GM23338 (cell line): ENCODE measurements around the gene THUMPD3. TPM values are rescaled to one million over a fixed set of nuclear protein-coding genes. Genes with fewer than 3 reads are reported as not detected.

Experiments
- ATAC-seq: fragments of 200-7000 bp; cut with Tn5 transposase; 3 replicates; pipeline ENCODE4 v1.9.1; 2020
- DNase-seq: peaks from one replicate; pipeline ENCODE4 v3.0.0-alpha.2; 2015; ENCODE audit warnings: low spot score
- H2AFZ ChIP-seq: fragments of 200-600 bp; sonication (generic); 2 replicates; pipeline ENCODE4 v1.8.0; 2016; ENCODE audit warnings: antibody characterized with exemption, mild to moderate bottlenecking, moderate library complexity
- H3F3A ChIP-seq: fragments of 200-600 bp; sonication (generic); replicated peaks from 2 replicates; pipeline ENCODE4 v1.8.0; 2017; ENCODE audit warnings: antibody characterized with exemption, mixed run types, low read depth
- H3K27ac ChIP-seq: fragments of 200-600 bp; sonication (generic); 2 replicates; pipeline ENCODE4 v1.6.1; 2016; ENCODE audit warnings: low read depth
- H3K27me3 ChIP-seq: fragments of 200-600 bp; sonication (generic); 2 replicates; pipeline ENCODE4 v1.8.0; 2016; ENCODE audit warnings: mild to moderate bottlenecking, mixed run types, moderate library complexity; ENCODE audit not compliant: insufficient read depth
- H3K36me3 ChIP-seq: fragments of 200-600 bp; sonication (generic); 2 replicates; pipeline ENCODE4 v1.8.0; 2016; ENCODE audit warnings: mild to moderate bottlenecking; ENCODE audit not compliant: insufficient read depth
- H3K4me1 ChIP-seq: fragments of 200-600 bp; sonication (generic); 2 replicates; pipeline ENCODE4 v1.8.0; 2016; ENCODE audit warnings: mild to moderate bottlenecking, moderate library complexity; ENCODE audit not compliant: insufficient read depth
- H3K4me2 ChIP-seq: fragments of 200-600 bp; sonication (generic); 2 replicates; pipeline ENCODE4 v1.7.1; 2017; ENCODE audit warnings: mixed run types
- H3K4me3 ChIP-seq: fragments of 200-600 bp; sonication (generic); 2 replicates; pipeline ENCODE4 v1.6.1; 2016; ENCODE audit warnings: mixed run types
- H3K79me2 ChIP-seq: fragments of 200-600 bp; sonication (generic); replicated peaks from 2 replicates; pipeline ENCODE4 v1.8.0; 2017; ENCODE audit warnings: mild to moderate bottlenecking; ENCODE audit not compliant: insufficient read depth
- H3K9me2 ChIP-seq: fragments of 200-600 bp; sonication (generic); 2 replicates; pipeline ENCODE4 v1.8.0; 2017; ENCODE audit not compliant: insufficient read depth
- H4K20me1 ChIP-seq: fragments of 200-600 bp; sonication (generic); replicated peaks from 2 replicates; pipeline ENCODE4 v1.8.0; 2017; ENCODE audit warnings: mild to moderate bottlenecking; ENCODE audit not compliant: insufficient read depth
- H3K27ac Mint-ChIP-seq: 2 replicates; pipeline ENCODE4 v1.8.0; 2020; ENCODE audit warnings: inconsistent platforms, mild to moderate bottlenecking, moderate library complexity, mixed read lengths
- H3K27me3 Mint-ChIP-seq: 3 replicates; pipeline ENCODE4 v1.8.0; 2022; ENCODE audit warnings: low read depth, mild to moderate bottlenecking, moderate library complexity, mixed read lengths, inconsistent platforms; ENCODE audit not compliant: insufficient read depth, poor library complexity
- H3K36me3 Mint-ChIP-seq: 3 replicates; pipeline ENCODE4 v1.8.0; 2021; ENCODE audit warnings: low read depth, mild to moderate bottlenecking, inconsistent platforms, moderate library complexity, mixed read lengths
- H3K4me1 Mint-ChIP-seq: 3 replicates; pipeline ENCODE4 v1.8.0; 2020; ENCODE audit warnings: mild to moderate bottlenecking, inconsistent platforms, mixed read lengths
- H3K4me3 Mint-ChIP-seq: 3 replicates; pipeline ENCODE4 v1.8.0; 2021; ENCODE audit warnings: moderate library complexity, mild to moderate bottlenecking, inconsistent platforms, mixed read lengths
- H3K9me3 Mint-ChIP-seq: 3 replicates; pipeline ENCODE4 v1.8.0; 2020; ENCODE audit warnings: moderate library complexity, mild to moderate bottlenecking, inconsistent platforms, mixed read lengths
- CREB1 ChIP-seq: fragments of 250-450 bp; sonication (Bioruptor Pico); IDR thresholded peaks from 2 replicates; pipeline ENCODE4 v1.5.0; 2020; ENCODE audit warnings: low read depth, mild to moderate bottlenecking, moderate library complexity
- CTCF ChIP-seq, 2 experiments: fragments of 200-600 bp in 1 of 2; sonication (generic) in 1 of 2; conservative IDR thresholded peaks; 2 replicates each; pipeline versions ENCODE4 v1.5.1 to v1.6.1; 2016 to 2017; ENCODE audit warnings: antibody characterized with exemption in 2 of 2, low read depth in 2 of 2, mild to moderate bottlenecking in 2 of 2, moderate library complexity in 1 of 2
- EZH2 ChIP-seq: fragments of 200-600 bp; sonication (generic); IDR thresholded peaks from one replicate; pipeline ENCODE4 v1.8.0; 2017; ENCODE audit warnings: antibody characterized with exemption, mild to moderate bottlenecking, low read depth; ENCODE audit not compliant: unreplicated experiment
- EZH2phosphoT487 ChIP-seq: fragments of 200-600 bp; sonication (generic); IDR thresholded peaks from one replicate; pipeline ENCODE4 v1.8.1; 2018; ENCODE audit warnings: antibody characterized with exemption; ENCODE audit not compliant: unreplicated experiment
- POLR2AphosphoS5 ChIP-seq: IDR thresholded peaks from 2 replicates; pipeline ENCODE4 v1.6.1; 2016; ENCODE audit warnings: antibody characterized with exemption, low read depth
- ZNF331 ChIP-seq: fragments of 250-450 bp; sonication (Bioruptor Pico); IDR thresholded peaks from 2 replicates; pipeline ENCODE4 v1.5.0; 2020; ENCODE audit warnings: low read depth, mild to moderate bottlenecking, moderate library complexity
- ZNF462 ChIP-seq: fragments of 250-450 bp; sonication (Bioruptor Pico); IDR thresholded peaks from 2 replicates; pipeline ENCODE4 v1.5.0; 2020; ENCODE audit warnings: mild to moderate bottlenecking, moderate library complexity
- polyA plus RNA-seq: library from polyadenylated mRNA; unstranded; fragments of >200 nt; fragmentation: Nextera tagmentation; extraction: Ambion mirVana; gene quantifications from 2 replicates; pipeline ENCODE4 v1.2.1, GENCODE V29; 2016
- total RNA-seq: library from RNA; depleted of rRNA; stranded (reverse); fragments of >200 nt; shearing (Covaris generic); gene quantifications from 2 replicates; pipeline ENCODE4 v1.2.3, GENCODE V29; 2014
- TF ChIP-seq, protein P1 (sequence below): IDR thresholded peaks from one replicate; pipeline ENCODE4 v1.6.1; 2018; ENCODE audit warnings: antibody characterized with exemption; ENCODE audit not compliant: unreplicated experiment

Gene THUMPD3
- total and polyA plus RNA-seq, 2 experiments from 2014 or later = 30.1 to 54.1 TPM

- no peak for TF ChIP-seq ZNF462
- no peak for TF ChIP-seq POLR2AphosphoS5
- TF ChIP-seq, protein P1, sequence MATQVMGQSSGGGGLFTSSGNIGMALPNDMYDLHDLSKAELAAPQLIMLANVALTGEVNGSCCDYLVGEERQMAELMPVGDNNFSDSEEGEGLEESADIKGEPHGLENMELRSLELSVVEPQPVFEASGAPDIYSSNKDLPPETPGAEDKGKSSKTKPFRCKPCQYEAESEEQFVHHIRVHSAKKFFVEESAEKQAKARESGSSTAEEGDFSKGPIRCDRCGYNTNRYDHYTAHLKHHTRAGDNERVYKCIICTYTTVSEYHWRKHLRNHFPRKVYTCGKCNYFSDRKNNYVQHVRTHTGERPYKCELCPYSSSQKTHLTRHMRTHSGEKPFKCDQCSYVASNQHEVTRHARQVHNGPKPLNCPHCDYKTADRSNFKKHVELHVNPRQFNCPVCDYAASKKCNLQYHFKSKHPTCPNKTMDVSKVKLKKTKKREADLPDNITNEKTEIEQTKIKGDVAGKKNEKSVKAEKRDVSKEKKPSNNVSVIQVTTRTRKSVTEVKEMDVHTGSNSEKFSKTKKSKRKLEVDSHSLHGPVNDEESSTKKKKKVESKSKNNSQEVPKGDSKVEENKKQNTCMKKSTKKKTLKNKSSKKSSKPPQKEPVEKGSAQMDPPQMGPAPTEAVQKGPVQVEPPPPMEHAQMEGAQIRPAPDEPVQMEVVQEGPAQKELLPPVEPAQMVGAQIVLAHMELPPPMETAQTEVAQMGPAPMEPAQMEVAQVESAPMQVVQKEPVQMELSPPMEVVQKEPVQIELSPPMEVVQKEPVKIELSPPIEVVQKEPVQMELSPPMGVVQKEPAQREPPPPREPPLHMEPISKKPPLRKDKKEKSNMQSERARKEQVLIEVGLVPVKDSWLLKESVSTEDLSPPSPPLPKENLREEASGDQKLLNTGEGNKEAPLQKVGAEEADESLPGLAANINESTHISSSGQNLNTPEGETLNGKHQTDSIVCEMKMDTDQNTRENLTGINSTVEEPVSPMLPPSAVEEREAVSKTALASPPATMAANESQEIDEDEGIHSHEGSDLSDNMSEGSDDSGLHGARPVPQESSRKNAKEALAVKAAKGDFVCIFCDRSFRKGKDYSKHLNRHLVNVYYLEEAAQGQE = no peak
These were observed 23.2 kb downstream of the THUMPD3 start (continued) for GRCh38 chr3:9386078-9386459.

DNA sequence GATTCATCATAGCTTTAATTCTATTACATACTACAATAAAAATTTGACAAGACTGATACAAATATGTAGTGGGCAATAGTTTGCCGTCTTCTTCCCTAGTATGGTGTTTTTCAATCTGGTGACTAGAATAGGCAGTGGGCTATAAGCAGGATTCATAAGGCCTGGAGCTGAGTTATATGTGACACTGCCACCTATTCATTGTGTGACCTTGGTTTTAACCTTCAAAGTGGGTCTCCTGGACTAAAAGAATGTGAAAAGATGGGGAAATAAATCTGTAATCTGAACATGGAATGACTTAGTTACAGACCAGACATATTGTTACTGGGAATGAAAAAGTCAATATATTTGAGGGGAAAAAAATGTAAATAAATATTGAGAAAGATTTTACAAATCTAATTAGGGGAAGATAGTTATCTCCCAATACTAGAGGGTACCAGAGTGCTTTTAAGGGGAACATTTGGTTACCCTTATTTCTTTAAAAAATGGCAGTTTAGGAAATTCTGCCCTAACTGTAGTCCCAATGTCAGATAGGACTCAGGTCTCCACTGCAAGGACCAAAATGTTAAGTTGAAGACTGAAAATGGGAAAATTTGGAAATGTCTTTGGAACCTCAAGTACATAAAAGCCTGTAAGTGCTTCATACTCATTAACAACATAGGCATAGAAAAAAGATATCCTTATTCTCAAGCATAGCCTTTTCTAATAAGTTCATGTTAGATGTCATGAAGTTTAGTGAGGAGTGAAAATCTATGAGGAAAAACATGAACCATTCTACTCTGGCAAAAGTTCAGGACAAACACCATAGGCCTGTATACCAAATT, 23.9 kb downstream of the THUMPD3 start:
- no peak for ATAC-seq
- Histone ChIP-seq H3K4me3 (no peak overlapping the region), H3K4me2 (no peak overlapping the region), H3K9me2 (no peaks in the 10 kb centered on the region), H4K20me1 (peaks cover 9% of the 10 kb centered on the region), H3K79me2 (peaks cover 25% of the 10 kb centered on the region), H3K27ac (peak overlapping the region; percentile 75), H3K36me3 (peaks cover 42% of the 10 kb centered on the region), H2AFZ (no peak overlapping the region), H3K4me1 (no peaks in the 10 kb centered on the region), H3K27me3 (no peaks in the 10 kb centered on the region), H3F3A (peaks cover 34% of the 10 kb centered on the region; the same call in 1 of the 2 replicates)
- peaks cover 4% of the 10 kb centered on the region for H3K4me1 Mint-ChIP-seq
- peak overlapping the region; percentile 90 for H3K27ac Mint-ChIP-seq
- H3K36me3 Mint-ChIP-seq = peaks cover 91% of the 10 kb centered on the region
- no peak for DNase-seq
- H3K4me3 Mint-ChIP-seq = no peak overlapping the region
- H3K27me3 Mint-ChIP-seq = peaks cover 4% of the 10 kb centered on the region
- H3K9me3 Mint-ChIP-seq = no peaks in the 10 kb centered on the region
- no peak for TF ChIP-seq ZNF331 (CRISPR knock-in tag)
- TF ChIP-seq CREB1 (CRISPR knock-in tag) = no peak
- TF ChIP-seq EZH2phosphoT487 = no peak
- no peak for TF ChIP-seq CTCF (conservative IDR thresholded peaks at IDR 0.05; ENCODE audit: low read depth in 2 of 2)
- no peak for TF ChIP-seq EZH2
- TF ChIP-seq, protein P1 = no peak
